Renal cortex interstitium (tissue), 15 donors: ENCODE results near the gene RXFP2. TPM values are rescaled to one million over a fixed set of nuclear protein-coding genes. Genes with fewer than 3 reads are reported as not detected.

ENCODE experiments used
- DNase-seq, 11 donors: peaks; one replicate each; pipeline ENCODE4 v3.0.0-alpha.2; 2013; ENCODE audit warnings: low read depth in 9 of 11, low spot score in 4 of 11; ENCODE audit errors: extremely low read depth in 1 of 11
- long read RNA-seq, 16 experiments: transcript quantifications; one replicate each; lab custom pipeline, GENCODE V29; 2026
- polyA plus RNA-seq, 3 donors: library from polyadenylated mRNA; unstranded; fragments of 120-200 nt; gene quantifications; one replicate each; pipeline ENCODE4 v1.2.1, GENCODE V29; 2013; ENCODE audit not compliant: insufficient read length in 3 of 3

RXFP2 gene, protein sequence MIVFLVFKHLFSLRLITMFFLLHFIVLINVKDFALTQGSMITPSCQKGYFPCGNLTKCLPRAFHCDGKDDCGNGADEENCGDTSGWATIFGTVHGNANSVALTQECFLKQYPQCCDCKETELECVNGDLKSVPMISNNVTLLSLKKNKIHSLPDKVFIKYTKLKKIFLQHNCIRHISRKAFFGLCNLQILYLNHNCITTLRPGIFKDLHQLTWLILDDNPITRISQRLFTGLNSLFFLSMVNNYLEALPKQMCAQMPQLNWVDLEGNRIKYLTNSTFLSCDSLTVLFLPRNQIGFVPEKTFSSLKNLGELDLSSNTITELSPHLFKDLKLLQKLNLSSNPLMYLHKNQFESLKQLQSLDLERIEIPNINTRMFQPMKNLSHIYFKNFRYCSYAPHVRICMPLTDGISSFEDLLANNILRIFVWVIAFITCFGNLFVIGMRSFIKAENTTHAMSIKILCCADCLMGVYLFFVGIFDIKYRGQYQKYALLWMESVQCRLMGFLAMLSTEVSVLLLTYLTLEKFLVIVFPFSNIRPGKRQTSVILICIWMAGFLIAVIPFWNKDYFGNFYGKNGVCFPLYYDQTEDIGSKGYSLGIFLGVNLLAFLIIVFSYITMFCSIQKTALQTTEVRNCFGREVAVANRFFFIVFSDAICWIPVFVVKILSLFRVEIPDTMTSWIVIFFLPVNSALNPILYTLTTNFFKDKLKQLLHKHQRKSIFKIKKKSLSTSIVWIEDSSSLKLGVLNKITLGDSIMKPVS
- 1 to 10 TPM in 2 of 3 donors, under 1 TPM in 1; 0.89 to 2.4 (median 2.0) TPM for polyA plus RNA-seq
- long read RNA-seq, donor 1 = 0 reads
- long read RNA-seq, donor 2 = 0 reads
- long read RNA-seq, donor 3 = 0 reads
- long read RNA-seq, donor 4 = 0 reads
- long read RNA-seq, donor 5 = 0 reads
- long read RNA-seq, donor 6 = 0 reads
- long read RNA-seq, donor 7 = 0 reads
- long read RNA-seq, donor 8 = 0 reads
- long read RNA-seq, donor 9 = 0 reads
- long read RNA-seq, donor 10 = 0 reads
- long read RNA-seq, donor 11 = 0 reads
- long read RNA-seq, donor 12 = 0 reads
- long read RNA-seq, donor 13 = 0 reads
- long read RNA-seq, donor 14 = 0 reads
- long read RNA-seq, donor 15 = 0 reads
- long read RNA-seq, donor 16 = 0 reads

DNA sequence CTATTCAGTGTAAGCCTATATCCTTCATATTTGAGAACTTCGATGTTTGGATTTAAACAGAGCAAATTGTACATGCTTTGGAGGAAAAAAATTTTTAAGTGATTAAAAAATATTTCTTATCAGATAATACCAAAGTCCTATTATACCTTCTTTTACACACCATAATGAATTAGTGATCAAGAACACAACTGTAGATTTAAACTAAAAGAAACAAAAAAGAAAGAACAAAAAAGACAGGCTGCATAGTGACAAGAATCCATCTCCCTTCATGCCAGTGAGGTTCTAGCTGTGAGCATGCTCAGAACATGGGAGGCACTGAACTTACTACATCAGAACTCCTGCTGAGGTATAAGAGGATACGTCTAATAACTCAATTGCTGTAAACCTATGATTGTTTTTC lies at the start of gene RXFP2:
Gene RXFP2 (plus strand): TSS at position 301 of the 400 bp plus-strand sequence. CDS start 87 bp downstream, at position 388.
- no peak for DNase-seq

DNA sequence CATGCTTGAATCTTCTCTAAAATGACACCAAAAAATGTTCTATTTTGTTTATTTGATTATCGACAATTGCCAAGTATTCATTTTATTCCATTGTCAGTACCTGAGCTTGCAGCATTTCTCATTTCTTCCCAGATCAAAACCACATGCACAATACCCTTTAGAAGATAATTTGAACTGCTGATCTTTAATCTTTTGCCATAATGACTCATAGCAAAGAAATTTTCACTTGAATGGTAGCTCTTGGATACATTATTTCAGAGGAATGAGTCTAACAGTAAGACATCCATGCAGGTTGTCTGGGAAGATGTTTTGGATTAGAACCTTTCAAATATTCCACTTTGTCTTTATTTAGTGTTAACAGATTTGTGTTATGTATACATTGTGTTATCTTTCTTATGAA lies 42.0 kb upstream of the RXFP2 start:
- no peak for DNase-seq

DNA sequence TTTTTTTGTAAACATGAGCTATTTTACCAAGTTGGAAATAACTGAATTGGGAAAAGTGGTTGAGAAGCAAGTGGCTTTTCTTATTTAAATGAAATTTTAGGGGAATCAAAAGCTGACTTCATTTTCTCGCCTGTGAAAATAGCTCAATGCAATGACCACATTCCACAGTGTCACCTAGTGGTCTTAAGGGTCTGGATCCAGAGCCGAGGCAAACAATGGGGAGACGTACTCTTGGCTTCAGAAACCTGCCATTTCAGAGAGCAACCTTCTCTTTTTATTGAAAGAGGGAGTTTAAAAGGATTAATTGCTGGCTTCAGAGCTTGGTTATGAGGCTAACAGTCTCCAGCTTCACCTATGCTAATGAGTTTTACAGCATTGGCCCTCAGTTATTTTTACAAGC lies 39.7 kb upstream of the RXFP2 start:
- DNase-seq = peak in 2 of 11 donors; percentile 9 to 12

DNA sequence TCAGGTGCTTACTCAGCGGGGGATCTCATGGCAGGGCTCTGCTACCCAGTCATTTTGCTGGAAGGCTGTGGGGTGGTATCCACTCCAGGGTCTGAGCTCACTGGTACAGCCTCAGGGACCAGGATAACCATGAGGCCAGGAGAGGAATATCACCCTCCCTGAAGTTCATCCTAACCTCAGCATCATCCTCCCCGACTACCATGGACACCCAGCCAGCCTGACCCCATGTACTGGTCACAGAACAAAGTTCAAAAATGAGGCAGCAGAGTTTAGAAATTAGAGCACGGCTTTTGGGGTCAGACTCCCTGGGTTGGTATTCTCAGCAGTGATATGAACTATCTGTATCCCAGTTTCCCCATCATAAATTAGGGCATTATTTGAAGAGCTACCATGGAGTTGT lies 35.5 kb upstream of the RXFP2 start:
- DNase-seq = no peak

DNA sequence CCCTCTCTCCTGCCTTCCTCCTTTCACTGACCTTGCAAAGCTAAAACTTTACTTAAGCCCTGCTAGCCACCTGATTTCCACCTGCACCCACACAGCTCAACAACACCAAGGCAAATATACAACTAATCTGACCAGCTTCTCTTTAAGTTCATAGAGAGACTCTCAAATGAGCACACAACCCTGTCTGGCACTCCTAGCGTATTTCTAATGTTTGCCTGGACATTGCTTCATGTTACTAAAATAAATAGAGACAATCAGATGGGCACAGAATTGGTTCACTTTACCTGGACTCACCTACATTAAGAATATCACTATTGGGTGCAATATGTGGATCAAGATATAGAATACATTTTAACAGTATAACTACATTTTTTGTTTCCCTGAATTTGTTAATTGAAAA lies 33.2 kb upstream of the RXFP2 start:
- no peak for DNase-seq

DNA sequence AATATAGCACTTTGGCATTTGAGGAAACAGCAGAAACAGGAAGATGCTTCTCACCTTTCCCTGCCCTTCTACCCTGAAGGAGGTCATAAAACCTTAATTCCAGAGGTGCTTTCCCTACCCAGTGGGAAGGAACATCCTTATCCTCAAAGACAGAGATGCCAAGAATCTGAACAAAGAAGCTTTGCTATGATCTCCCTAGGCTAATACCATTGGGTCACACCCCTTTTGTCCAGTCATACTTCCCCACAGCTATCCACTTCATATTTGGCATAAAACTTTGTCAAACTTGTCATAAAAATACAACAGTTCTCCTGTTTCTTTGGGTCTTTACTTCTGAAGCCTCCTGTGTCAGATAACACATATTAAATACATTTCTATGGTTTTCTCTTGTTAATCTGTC lies 21.7 kb upstream of the RXFP2 start:
- DNase-seq = no peak

DNA sequence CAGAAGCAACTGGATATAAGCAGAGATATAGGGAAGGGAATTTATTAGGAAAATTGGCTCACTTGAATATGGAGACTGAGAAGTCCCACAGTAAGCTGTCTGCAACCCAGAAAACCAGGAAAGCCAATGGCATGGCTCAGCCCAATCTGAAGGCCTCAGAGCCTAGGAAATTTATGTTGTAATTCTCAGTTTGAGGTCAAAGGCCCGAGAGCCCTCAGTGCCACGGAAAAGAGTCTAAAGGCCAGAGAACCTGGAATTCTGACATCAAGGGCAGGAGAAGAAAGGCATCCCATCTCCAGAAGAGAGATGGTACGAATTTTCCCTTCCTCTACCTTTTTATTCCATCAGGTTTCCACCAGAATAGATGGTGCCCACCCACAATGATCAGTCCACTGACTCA lies 20.1 kb upstream of the RXFP2 start:
- no peak for DNase-seq

DNA sequence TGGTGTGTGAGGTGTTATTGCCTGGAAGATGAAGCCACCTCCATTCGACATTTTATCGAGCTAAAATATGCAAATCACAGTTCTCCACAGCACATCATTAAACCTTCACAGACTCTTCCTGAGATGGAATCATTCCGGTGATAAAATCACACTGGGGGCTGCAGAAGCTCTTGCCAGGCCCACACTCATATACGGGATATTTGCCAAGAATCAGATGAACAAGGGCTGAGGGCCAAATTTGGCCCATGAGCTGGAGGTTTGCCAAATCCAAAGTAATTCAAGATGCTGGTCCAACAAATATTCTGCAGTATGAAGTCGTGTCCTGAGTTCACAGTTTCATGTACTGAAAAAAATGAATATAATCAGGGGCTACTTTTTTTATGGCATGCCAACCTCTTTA lies 16.7 kb upstream of the RXFP2 start:
- DNase-seq = no peak

DNA sequence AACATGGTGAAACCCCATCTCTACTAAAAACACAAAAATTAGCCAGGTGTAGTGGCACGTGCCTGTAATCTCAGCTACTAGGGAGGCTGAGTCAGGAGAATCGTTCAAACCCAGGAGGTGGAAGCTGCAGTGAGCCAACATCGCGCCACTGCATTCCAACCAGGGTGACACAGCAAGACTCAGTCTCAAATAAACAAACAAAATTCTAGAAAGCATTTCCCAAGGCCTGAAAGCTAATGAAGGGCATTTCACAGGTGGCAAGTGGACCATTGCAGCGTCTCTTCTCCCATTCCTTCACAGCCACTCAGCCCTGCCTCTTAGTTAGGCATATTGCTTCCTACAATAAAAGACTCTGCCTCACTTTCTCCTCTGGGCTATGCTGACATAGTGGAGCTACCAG lies 13.5 kb upstream of the RXFP2 start:
- DNase-seq = no peak

DNA sequence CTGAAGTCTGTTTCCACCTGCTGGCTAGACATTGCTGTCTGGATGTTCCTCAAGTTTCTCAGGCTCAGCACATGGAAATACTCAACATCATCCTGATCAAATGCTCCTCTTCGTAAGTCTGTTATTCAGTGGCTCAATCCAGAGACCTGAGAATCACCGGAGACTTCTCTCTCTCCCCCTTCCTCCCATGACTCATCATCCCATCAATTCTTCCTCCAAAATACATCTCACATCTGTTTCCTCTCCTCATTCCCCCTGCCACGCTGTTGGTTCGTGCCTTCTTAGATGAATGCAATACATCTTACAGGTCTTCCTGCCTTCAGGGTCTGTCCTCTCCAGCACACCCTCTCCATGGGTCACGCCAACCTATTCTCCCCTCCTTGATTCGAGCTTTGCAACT lies 7.4 kb upstream of the RXFP2 start:
- no peak for DNase-seq

DNA sequence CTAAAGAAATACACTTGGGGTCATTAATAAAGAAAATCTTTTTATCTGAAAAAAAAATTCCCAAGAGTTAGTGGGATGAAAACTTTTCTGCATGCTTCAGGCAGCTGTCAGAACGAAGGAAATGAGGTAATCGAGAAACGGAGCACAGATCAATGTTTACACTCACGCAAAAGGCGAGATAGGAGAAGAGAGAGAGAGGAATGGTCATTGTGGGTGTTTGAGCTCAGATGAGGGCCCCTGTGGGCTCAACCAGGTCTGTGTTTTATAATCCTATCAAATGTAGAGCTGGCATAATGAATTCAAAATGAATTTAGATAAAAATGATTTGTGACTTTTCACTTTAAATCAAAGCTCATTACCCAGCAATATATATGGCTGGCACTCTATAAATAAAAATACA lies 6.3 kb upstream of the RXFP2 start:
- DNase-seq = no peak

DNA sequence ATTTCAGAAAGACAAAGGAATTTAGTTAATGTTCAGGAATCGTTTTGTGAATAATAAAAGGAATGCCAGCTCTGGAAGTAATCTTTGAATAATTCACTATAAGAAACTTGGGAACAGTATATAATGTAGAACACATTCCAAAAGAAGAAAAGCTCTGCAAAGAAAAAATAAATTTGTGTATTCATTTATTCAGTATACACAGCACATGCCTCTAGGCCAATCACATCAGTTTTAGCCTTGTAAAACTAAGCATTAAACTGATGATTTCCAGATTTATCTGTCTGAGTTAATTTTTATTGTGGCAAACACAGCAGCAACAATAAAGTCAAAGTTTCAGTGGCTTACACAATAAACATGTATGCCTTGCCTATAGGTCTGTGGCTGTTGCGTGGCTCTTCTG lies 5.7 kb upstream of the RXFP2 start:
- DNase-seq = no peak

DNA sequence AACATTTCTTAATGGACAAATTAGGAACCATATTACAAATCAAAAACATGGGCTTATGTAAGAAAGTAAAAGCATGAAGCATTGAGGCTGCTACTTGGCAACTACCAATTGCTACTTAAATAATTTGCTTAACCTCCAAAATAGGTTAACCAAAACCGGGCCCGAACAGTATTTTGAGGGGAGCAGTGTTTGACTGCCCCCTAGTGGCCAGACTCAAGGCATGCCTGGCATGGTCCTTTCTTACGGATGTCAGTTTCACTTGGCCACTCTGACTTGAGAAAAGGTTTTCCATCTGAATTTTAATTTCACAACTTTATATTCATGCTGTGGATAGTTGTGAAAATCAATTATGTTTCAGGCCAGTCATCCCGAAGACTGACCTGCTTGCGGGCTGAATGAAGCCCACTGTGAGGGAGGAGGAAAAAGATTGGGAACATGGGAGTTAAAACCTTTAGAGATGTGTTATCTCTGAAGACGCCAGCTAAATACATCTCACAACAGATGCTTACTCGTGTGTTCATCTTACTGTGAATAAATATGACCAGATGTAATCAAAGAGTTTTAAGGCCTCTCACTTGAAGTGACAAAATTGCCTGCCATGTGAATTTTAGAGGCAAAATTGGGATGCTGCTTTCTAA lies 2.9 kb downstream of the RXFP2 start:
- DNase-seq = peak; percentile 35 to 70 (median 62)

DNA sequence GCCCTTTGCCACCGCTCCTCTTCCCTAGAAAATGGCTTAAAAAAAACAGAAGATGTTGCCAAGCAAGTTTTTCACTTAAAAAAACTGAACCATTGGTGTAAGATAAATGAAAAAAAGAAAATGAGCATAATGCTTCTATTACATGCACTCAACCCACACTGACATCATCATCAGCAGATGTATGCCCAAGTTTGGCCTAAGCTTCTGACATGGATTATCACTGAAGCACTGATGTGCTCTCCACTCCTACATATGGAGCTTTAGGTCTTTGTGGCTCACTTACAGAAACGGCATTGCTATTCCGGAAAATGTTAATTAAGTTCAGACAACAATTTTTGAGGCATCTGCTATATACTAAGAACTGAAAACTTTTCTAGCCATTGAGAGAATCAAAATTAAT lies 8.0 kb downstream of the RXFP2 start:
- DNase-seq = no peak

DNA sequence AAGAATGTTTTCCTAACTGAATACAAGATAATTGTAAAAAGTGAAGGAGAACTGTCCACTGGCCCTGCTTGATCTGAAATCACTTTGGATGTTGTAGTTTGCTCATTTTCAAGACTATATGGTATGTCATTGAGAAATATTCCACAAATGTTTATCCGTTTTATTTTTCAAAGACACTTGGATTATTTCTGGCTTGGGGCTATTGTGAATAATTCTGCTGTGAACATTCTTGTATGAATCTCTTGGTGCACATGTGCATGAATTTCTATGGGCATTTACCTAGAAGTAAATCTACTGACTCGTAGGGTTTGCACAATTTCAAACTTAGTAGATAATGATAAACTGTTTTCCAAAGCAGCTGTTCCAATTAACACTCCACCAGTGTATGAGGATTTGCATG lies 8.6 kb downstream of the RXFP2 start:
- no peak for DNase-seq

DNA sequence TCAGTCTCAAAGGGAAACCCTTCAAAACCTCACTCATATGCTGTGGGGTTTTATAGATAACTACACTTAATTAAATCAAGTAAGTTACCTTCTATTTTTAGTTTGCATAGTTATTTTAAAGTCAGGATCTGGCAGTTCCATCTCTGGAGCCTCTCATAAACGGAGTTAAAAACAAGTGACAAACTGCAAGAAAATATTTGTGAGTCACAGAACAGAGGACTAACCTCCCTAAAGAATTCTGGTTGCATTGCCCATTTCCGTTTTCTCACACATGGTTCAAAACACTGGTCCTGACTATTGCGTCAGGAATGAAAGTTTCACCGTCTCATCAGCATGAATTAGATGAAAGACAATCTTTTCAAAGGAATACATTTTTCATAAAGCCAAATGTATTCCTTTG lies 10.6 kb downstream of the RXFP2 start:
- no peak for DNase-seq

DNA sequence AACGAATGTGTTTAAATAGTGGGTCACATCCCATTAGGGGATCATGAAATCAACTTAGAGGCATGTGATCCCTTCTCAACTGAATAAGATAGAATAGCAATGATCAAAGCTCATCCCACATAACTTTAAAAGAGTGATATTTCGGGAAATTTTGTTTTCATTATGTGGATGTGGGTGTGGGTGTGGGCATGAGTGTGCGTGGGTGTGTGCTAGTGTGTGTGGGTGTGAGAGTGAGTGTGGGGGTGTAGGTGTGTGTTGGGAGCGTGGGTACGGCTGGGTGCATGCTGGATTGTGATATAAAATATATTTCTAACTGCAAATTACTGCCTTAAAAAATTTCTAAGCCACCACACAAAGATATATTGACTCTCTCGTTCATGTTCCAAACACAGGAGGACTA lies 15.9 kb downstream of the RXFP2 start:
- no peak for DNase-seq

DNA sequence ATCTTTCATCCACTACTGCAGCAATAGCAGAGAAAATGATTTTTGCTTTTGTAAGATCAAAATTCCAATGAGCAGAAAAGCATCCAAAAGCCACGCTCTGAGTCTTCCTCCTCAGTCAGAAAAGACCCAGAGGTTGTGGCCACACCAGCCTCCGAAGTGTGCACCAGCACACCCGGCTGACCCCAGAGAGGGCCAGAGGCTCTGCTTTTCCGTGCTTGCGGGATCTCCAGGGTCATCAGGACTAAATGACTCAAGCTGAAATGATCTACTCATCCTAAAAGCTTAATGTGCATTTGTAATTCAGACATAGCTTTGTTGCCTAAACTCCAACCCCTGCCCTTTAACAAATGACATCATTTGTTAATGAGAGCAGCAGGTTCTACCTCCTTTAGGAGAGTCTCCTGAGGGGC lies 16.5 kb downstream of the RXFP2 start:
- DNase-seq = no peak

DNA sequence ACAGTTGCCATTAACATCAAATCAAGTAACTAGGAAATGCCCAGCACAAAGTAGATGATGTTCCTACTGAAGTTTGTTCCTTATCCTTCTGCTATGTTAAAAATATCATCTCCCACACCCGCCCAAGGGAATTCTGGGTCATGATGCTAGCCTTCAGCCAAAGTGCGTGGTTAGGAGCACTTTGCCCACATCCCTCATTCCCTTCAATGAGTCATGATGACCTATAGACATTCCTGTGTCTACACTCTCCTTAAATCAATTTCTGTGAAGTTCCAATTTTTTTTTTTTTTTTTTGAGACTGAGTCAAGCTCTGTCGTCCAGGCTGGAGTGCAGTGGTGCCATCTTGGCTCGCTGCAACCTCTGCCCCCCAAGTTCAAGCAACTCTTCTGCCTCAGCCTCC lies 17.0 kb downstream of the RXFP2 start:
- no peak for DNase-seq
